Measurements from ENCODE around the gene CLIC3.
A peak's percentile ranks its signal among the peaks of the same experiment; 100 is the strongest.

CLIC3 gene

DNA sequence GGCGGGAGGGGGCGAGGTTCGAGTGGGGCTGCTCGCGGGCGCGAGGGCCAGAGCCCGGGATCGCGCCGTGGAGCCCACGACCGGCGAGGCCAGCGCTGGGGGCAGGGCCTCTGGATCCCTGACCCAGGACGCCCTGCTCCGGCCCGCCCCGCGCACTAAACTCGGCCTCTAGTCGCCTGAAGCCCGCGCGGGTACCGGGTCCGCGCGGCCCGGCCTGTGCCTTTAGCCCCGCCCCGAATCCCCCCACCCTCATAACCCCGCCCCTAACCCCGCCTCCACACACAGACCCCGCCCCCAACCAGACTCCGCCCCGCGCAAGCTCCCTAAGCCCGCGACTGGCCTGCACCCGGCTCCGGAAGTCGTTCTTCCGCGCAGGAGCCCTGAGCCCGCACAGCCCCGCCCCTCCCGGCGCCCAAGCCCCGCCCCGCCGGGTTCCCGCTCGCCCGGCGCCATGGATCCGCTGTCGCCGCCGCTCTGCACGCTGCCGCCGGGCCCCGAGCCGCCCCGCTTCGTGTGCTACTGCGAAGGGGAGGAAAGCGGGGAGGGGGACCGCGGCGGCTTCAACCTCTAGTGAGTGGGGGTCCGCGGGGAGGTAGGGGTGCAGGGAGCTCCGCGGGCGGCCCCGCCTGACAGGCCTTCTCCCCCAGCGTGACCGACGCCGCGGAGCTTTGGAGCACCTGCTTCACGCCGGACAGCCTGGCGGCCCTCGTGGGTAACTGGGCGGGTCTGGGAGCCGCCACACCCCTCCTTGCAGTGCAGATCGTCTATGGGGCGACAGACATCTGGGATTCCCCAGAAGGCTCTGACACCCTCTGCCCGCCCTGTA, 4.2 kb downstream of the CLIC3 start, which contains the start of gene PAXX:
Gene PAXX (plus strand): TSS at position 430 of the 826 bp plus-strand sequence. CDS start 22 bp downstream, at position 452.
- peak; percentile 87 for DNase-seq (ENCODE audit: low read depth)
- H3K4me3 ChIP-seq (ENCODE audit: low read length): peak within 1 kb of the TSS; percentile 74
- TF ChIP-seq, protein P1, sequence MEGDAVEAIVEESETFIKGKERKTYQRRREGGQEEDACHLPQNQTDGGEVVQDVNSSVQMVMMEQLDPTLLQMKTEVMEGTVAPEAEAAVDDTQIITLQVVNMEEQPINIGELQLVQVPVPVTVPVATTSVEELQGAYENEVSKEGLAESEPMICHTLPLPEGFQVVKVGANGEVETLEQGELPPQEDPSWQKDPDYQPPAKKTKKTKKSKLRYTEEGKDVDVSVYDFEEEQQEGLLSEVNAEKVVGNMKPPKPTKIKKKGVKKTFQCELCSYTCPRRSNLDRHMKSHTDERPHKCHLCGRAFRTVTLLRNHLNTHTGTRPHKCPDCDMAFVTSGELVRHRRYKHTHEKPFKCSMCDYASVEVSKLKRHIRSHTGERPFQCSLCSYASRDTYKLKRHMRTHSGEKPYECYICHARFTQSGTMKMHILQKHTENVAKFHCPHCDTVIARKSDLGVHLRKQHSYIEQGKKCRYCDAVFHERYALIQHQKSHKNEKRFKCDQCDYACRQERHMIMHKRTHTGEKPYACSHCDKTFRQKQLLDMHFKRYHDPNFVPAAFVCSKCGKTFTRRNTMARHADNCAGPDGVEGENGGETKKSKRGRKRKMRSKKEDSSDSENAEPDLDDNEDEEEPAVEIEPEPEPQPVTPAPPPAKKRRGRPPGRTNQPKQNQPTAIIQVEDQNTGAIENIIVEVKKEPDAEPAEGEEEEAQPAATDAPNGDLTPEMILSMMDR (conservative IDR thresholded peaks at IDR 0.05; ENCODE audit: low read length): no peak

GRCh38 chr9:136990242-136990911, 6.0 kb downstream of the CLIC3 start:
- H3K4me3 ChIP-seq (ENCODE audit: low read length): no peak overlapping the region
- no peak for DNase-seq (ENCODE audit: low read depth)
- TF ChIP-seq, protein P1 (conservative IDR thresholded peaks at IDR 0.05; ENCODE audit: low read length): no peak

- TF ChIP-seq, protein P1 (conservative IDR thresholded peaks at IDR 0.05; ENCODE audit: low read length): no peak
- no peak for DNase-seq (ENCODE audit: low read depth)
- no peak overlapping the region for H3K4me3 ChIP-seq (ENCODE audit: low read length)
Observed at GRCh38 chr9:136988872-136989271, 7.5 kb downstream of the CLIC3 start.

DNA sequence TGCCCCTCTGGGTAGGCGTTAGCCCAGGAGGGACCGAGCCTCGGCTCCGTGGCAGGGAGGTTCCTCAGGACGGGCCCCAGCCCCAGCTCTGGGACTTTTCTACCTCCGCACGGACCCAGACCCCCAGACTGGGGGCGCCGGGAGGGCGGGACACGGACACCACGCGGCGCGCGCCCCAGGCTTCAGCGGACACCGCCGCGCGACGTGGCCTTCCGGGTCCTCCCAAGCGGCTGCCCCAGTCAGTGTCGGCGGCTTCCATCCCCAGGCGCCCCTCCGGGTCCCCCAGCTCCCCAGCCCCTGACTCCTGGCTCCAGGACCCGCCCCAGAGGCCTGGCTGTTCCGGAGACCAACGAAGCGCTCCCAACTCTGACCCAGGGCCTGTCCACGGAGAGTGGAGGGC, 10.5 kb downstream of the CLIC3 start:
- DNase-seq (ENCODE audit: low read depth): no peak
- no peak overlapping the region for H3K4me3 ChIP-seq (ENCODE audit: low read length)
- TF ChIP-seq, protein P1 (conservative IDR thresholded peaks at IDR 0.05; ENCODE audit: low read length): no peak

DNA sequence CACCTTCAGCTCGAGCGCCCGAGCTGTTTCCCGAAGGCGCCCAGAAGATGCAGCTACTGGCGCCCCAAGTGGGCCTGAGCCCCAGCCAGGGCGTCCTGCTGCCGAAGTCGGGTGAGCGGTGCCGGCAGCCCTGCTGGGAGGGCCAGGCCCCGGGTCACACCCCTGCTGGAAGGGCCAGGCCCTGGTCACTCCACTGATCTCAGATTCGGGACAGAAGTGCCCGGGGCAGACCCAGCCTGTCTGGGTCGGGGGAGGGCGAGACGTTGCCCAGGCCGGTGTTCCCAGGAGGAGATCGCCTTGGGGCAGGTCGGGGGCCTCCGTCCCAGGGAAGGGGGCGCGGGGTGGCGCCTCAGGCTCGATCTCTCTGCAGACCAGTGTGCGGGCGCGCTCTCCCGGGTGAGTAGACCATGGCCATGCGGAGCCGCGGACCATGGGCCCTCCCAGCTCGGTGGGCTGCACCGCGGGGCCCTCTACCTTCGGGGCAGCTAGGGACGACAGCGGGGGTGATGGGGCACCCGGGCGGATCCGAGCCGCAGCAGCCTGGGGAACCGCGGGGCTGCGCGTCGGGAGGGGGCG, 11.3 kb downstream of the CLIC3 start:
- no peak overlapping the region for H3K4me3 ChIP-seq (ENCODE audit: low read length)
- TF ChIP-seq, protein P1 (conservative IDR thresholded peaks at IDR 0.05; ENCODE audit: low read length): no peak
- DNase-seq (ENCODE audit: low read depth): no peak

DNA sequence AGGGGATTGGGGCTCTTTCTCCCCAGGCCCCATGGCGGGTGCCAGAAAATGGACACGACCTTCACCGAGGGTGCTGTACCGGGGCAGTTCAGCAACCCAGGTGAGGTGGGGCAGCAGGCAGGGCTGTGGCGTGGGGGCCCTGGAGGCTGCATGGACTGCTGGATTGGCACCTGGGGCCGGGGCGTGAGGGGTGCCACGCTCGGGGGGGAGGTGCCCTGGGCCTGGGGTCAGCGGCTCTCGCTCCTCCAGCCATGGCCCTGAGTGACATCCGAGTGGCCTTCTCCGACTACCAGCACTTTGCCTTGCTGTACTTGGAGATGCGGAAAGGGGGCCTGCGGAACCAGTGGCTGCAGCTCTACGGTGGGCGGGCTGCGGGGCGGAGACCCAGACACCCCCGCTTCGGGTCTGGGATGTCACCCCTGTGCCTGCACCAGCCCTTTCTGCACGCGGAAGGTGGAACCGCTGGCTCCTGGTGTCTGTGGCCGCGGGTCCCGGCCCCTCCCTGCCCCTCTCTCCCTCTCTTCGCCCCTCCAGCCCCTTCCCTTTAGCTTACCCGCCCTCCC, 11.8 kb downstream of the CLIC3 start:
- TF ChIP-seq, protein P1 (conservative IDR thresholded peaks at IDR 0.05; ENCODE audit: low read length): no peak
- H3K4me3 ChIP-seq (ENCODE audit: low read length): no peak overlapping the region
- DNase-seq (ENCODE audit: low read depth): no peak
